ENCODE data around the gene NHSL1.
A peak's percentile ranks its signal among the peaks of the same experiment; 100 is the strongest.
"Not testable (repeated sequence)": the region's sequence is repeated elsewhere in the genome, so short reads cannot be mapped to it uniquely, and the experiment has no call there.

The NHSL1 gene

GRCh38 chr6:138454981-138455706 is 44.1 kb downstream of the NHSL1 start:
- peak; percentile 24 for DNase-seq

- no peak for DNase-seq
Observed at GRCh38 chr6:138451043-138451442, 48.3 kb downstream of the NHSL1 start.

GRCh38 chr6:138450445-138450844 is 48.8 kb downstream of the NHSL1 start:
- DNase-seq: no peak

GRCh38 chr6:138446821-138447220 is 52.5 kb downstream of the NHSL1 start:
- DNase-seq: no peak

GRCh38 chr6:138443979-138444378 is 55.3 kb downstream of the NHSL1 start:
- no peak for DNase-seq

- no peak for DNase-seq
Observed at GRCh38 chr6:138442663-138443062, 56.6 kb downstream of the NHSL1 start.

GRCh38 chr6:138441965-138442364 is 57.3 kb downstream of the NHSL1 start:
- DNase-seq: no peak

GRCh38 chr6:138440758-138441357 is 58.4 kb downstream of the NHSL1 start:
- no peak for DNase-seq

- DNase-seq: no peak
Observed at GRCh38 chr6:138440296-138440695, 59.0 kb downstream of the NHSL1 start.

- DNase-seq: no peak
Observed at GRCh38 chr6:138439546-138439945, 59.7 kb downstream of the NHSL1 start.

- no peak for DNase-seq
Observed at GRCh38 chr6:138434925-138435324, 64.4 kb downstream of the NHSL1 start.

- no peak for DNase-seq
Observed at GRCh38 chr6:138434096-138434495, 65.2 kb downstream of the NHSL1 start.

GRCh38 chr6:138432063-138432356 is 67.3 kb downstream of the NHSL1 start:
- no peak for DNase-seq

GRCh38 chr6:138431256-138432062 is 67.8 kb downstream of the NHSL1 start:
- no peak for DNase-seq

- no peak for DNase-seq
Observed at GRCh38 chr6:138430361-138431145, 68.7 kb downstream of the NHSL1 start.

- DNase-seq: no peak
Observed at GRCh38 chr6:138429761-138430160, 69.5 kb downstream of the NHSL1 start.

GRCh38 chr6:138428944-138429598 is 70.2 kb downstream of the NHSL1 start:
- DNase-seq: no peak

- no peak for DNase-seq
Observed at GRCh38 chr6:138427701-138428100, 71.6 kb downstream of the NHSL1 start.

- no peak for DNase-seq
Observed at GRCh38 chr6:138426500-138427123, 72.7 kb downstream of the NHSL1 start.

GRCh38 chr6:138425256-138425655 is 74.0 kb downstream of the NHSL1 start:
- not testable (repeated sequence) for DNase-seq

- DNase-seq: no peak
Observed at GRCh38 chr6:138424004-138424904, 75.0 kb downstream of the NHSL1 start.

Data from T-helper 9 cell (primary cell).